ENCODE results near the gene PROKR1. TPM values are rescaled to one million over a fixed set of nuclear protein-coding genes. Genes with fewer than 3 reads are reported as not detected.

PROKR1 gene
- total RNA-seq, 1 donor from 2014 or later: 1.0 TPM

DNA sequence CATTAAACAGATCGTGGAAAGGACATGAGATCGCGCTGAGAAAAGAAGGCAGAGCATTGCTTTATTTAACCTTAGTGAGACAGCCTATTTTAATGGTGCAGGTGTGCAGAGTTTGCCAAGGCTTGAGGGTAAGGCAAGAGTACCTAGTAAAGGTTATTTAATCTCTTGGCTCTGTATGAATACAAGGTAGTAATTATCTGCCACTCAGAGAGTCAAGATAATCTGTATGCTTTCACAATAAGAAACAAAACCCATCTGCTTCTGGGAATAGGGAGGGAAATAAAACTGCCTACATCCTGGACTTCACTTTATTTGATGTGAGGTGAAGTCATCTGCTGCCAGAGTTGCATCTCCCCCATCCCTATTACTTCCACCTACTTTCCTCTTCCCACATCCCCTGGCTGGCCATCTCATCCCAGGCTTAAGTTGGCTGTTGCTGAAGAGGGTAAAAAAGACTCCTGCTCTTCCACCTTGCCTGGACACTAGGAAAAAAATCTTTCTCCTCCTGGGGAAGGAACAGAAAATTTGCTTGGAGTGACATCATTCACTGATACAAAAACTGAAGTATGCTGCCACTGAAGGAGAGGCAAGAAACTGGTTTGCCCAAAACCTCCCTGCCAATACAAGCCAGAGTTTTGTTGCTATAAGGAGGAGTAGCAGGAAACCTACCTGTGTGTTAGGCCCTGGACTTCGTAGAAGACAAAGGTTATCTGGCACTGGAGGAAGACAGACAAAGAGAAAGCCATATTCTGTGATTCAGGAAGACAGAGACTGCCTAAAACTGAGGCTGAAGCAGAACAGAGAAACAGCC is 55.4 kb downstream of the PROKR1 start:
- no peak for DNase-seq

DNA sequence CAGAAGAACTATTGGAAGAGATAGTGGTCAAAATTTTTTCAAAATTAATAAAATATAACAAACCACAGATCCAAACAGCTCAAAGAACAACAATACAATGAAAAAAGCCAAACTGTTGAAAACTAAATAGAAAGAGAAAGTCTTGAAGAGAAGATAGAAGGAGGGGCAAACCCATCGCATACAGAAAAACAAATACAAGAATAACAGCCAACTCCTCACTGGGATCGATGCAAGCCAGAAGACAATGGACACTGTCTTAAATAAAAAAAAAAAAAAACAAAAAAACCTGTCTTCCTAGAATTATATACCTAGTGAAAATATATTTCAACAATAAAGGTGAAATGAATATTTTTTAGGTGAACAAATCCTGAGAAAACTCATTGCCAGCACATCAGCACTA is 57.2 kb downstream of the PROKR1 start:
- DNase-seq: no peak

DNA sequence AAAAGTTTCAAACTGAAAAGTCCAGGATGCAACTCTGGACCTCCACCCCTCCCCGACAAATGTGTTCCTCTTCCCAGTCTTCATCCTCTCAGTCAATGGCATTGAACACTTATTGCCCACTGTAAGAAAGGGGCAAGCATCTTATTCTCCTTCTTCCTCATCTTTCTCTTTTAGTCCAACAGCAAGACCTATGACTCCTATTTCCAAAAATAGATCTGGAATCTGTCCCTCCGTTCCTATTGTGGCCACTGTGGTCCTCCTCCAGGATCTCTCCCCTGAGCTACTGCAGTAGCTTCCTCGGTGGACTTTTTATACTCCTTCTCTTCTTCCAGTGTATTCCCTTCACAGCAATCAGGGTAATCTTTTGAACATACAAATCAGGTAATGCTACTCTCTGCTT is 63.3 kb downstream of the PROKR1 start:
- DNase-seq: no peak

Other genes with a start within 250 kb of the PROKR1 start
- gene FBXO48, start 176.3 kb upstream of the PROKR1 start, total RNA-seq: 0.82 TPM
- 7.9 TPM for gene APLF, start 176.0 kb upstream of the PROKR1 start, total RNA-seq
- 5.4 TPM for gene ARHGAP25, start 91.2 kb downstream of the PROKR1 start, total RNA-seq
- not detected for gene BMP10, start 227.8 kb downstream of the PROKR1 start, total RNA-seq

Measured in tongue (tissue), 2 donors.